GM12878 (cell line): ENCODE measurements around the gene PLOD2. TPM values are rescaled to one million over a fixed set of nuclear protein-coding genes. Genes with fewer than 3 reads are reported as not detected.

ENCODE experiments used
- BMI1 ChIP-seq: fragments of 450-650 bp; IDR thresholded peaks from 2 replicates; pipeline ENCODE4 v1.6.1; 2016; ENCODE audit warnings: mild to moderate bottlenecking, moderate library complexity, borderline replicate concordance
- EP300 ChIP-seq, 2 experiments: fragments of 150-350 bp in 1 of 2; IDR thresholded peaks; 2 replicates each; pipeline ENCODE4 v1.6.1; 2011 to 2012; ENCODE audit warnings: low read depth in 2 of 2, low read length in 2 of 2, borderline replicate concordance in 1 of 2, improper control_type of control experiment in 1 of 2, inconsistent platforms in 1 of 2; ENCODE audit not compliant: control insufficient read depth in 1 of 2
- PAX5 ChIP-seq: IDR thresholded peaks from 2 replicates; pipeline ENCODE4 v1.6.1; 2011; ENCODE audit warnings: low read depth, low read length, borderline replicate concordance
- SRF ChIP-seq, 2 experiments: IDR thresholded peaks; 2 replicates each; pipeline ENCODE4 v1.6.1; 2011; ENCODE audit warnings: low read depth in 2 of 2, low read length in 2 of 2, mild to moderate bottlenecking in 1 of 2, moderate library complexity in 1 of 2
- WRNIP1 ChIP-seq: IDR thresholded peaks from 2 replicates; pipeline ENCODE4 v1.6.1; 2011; ENCODE audit warnings: low read depth, low read length, improper control_type of control experiment, borderline replicate concordance
- ZBED1 ChIP-seq: IDR thresholded peaks from 2 replicates; pipeline ENCODE4 v1.6.1; 2016; ENCODE audit warnings: borderline replicate concordance
- polyA plus RNA-seq, 11 experiments: library from polyadenylated mRNA; depleted of rRNA in 4 of 11; unstranded in 6 of 11; stranded (reverse) in 5 of 11; fragments of >200 nt; fragmentation: Nextera tagmentation in 4 of 11; fragmentation: Illumina TruSeq in 1 of 11; extraction: Ambion mirVana in 4 of 11; extraction: Trizol in 1 of 11; gene quantifications; 1 replicate in 1 of 11; 2 replicates in 10 of 11; pipeline versions ENCODE4 v1.2.1 to v1.2.3, GENCODE V29; 2011 to 2016; ENCODE audit warnings: inconsistent platforms in 2 of 11, missing spikeins in 2 of 11, low read depth in 1 of 11
- total RNA-seq, 4 experiments: library from RNA; depleted of rRNA in 3 of 4; stranded (reverse); fragments of >200 nt in 3 of 4; fragmentation: Illumina TruSeq in 1 of 4; extraction: Trizol in 1 of 4; gene quantifications; 2 replicates each; pipeline versions ENCODE4 v1.2.1 to v1.2.3, GENCODE V29; 2013 to 2021
- TF ChIP-seq, protein P1 (sequence below): fragments of 450-650 bp; formaldehyde crosslinking; IDR thresholded peaks from 2 replicates; pipeline ENCODE4 v1.5.0; 2022; ENCODE audit warnings: mild to moderate bottlenecking, missing genetic modification characterization
- TF ChIP-seq, protein P2 (sequence below): fragments of 450-650 bp; IDR thresholded peaks from 2 replicates; pipeline ENCODE4 v1.6.1; 2017; ENCODE audit warnings: mild to moderate bottlenecking, moderate library complexity
- TF ChIP-seq, protein P3 (sequence below): fragments of 450-650 bp; IDR thresholded peaks from 2 replicates; pipeline ENCODE4 v1.6.1; 2017; ENCODE audit warnings: borderline replicate concordance

PLOD2 gene
- total and polyA plus RNA-seq, 10 of the 15 experiments (the other 5 are each of a cell fraction or from before 2014, with no cell fraction given) = 0.03 to 0.56 (median 0.33) TPM; not detected in 4

DNA sequence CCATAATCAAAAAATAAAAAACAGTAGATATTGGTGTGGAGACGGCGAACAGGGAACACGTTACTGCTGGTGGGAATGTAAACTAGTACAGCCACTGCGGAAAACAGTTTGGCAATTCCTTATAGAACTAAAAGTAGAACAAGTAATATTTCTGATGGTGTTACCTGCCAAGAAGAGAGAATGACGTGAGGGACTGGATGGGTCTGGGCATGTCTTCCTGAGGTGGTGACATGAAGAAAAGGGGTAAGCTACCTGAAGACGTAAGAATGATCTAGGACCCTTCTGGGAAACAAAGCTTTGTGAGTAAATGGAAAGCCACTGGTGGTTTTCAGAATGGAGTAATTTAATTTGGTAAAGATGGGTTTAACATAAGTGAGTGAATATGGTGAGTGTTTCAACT is 19.4 kb upstream of the PLOD2 start (continued):
- TF ChIP-seq, protein P1, sequence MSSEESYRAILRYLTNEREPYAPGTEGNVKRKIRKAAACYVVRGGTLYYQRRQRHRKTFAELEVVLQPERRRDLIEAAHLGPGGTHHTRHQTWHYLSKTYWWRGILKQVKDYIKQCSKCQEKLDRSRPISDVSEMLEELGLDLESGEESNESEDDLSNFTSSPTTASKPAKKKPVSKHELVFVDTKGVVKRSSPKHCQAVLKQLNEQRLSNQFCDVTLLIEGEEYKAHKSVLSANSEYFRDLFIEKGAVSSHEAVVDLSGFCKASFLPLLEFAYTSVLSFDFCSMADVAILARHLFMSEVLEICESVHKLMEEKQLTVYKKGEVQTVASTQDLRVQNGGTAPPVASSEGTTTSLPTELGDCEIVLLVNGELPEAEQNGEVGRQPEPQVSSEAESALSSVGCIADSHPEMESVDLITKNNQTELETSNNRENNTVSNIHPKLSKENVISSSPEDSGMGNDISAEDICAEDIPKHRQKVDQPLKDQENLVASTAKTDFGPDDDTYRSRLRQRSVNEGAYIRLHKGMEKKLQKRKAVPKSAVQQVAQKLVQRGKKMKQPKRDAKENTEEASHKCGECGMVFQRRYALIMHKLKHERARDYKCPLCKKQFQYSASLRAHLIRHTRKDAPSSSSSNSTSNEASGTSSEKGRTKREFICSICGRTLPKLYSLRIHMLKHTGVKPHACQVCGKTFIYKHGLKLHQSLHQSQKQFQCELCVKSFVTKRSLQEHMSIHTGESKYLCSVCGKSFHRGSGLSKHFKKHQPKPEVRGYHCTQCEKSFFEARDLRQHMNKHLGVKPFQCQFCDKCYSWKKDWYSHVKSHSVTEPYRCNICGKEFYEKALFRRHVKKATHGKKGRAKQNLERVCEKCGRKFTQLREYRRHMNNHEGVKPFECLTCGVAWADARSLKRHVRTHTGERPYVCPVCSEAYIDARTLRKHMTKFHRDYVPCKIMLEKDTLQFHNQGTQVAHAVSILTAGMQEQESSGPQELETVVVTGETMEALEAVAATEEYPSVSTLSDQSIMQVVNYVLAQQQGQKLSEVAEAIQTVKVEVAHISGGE (CRISPR knock-in tag) = no peak
- TF ChIP-seq WRNIP1 (no peak), ZBED1 (no peak), SRF (IDR thresholded peaks at IDR 0.05; ENCODE audit: low read depth in 2 of 2, low read length in 2 of 2) (no peak), PAX5 (no peak), EP300 (IDR thresholded peaks at IDR 0.05; ENCODE audit: borderline replicate concordance in 1 of 2, control insufficient read depth in 1 of 2, low read depth in 2 of 2, low read length in 2 of 2) (no peak), BMI1 (no peak)
- TF ChIP-seq, protein P2, sequence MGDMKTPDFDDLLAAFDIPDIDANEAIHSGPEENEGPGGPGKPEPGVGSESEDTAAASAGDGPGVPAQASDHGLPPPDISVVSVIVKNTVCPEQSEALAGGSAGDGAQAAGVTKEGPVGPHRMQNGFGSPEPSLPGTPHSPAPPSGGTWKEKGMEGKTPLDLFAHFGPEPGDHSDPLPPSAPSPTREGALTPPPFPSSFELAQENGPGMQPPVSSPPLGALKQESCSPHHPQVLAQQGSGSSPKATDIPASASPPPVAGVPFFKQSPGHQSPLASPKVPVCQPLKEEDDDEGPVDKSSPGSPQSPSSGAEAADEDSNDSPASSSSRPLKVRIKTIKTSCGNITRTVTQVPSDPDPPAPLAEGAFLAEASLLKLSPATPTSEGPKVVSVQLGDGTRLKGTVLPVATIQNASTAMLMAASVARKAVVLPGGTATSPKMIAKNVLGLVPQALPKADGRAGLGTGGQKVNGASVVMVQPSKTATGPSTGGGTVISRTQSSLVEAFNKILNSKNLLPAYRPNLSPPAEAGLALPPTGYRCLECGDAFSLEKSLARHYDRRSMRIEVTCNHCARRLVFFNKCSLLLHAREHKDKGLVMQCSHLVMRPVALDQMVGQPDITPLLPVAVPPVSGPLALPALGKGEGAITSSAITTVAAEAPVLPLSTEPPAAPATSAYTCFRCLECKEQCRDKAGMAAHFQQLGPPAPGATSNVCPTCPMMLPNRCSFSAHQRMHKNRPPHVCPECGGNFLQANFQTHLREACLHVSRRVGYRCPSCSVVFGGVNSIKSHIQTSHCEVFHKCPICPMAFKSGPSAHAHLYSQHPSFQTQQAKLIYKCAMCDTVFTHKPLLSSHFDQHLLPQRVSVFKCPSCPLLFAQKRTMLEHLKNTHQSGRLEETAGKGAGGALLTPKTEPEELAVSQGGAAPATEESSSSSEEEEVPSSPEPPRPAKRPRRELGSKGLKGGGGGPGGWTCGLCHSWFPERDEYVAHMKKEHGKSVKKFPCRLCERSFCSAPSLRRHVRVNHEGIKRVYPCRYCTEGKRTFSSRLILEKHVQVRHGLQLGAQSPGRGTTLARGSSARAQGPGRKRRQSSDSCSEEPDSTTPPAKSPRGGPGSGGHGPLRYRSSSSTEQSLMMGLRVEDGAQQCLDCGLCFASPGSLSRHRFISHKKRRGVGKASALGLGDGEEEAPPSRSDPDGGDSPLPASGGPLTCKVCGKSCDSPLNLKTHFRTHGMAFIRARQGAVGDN = no peak
- TF ChIP-seq, protein P3, sequence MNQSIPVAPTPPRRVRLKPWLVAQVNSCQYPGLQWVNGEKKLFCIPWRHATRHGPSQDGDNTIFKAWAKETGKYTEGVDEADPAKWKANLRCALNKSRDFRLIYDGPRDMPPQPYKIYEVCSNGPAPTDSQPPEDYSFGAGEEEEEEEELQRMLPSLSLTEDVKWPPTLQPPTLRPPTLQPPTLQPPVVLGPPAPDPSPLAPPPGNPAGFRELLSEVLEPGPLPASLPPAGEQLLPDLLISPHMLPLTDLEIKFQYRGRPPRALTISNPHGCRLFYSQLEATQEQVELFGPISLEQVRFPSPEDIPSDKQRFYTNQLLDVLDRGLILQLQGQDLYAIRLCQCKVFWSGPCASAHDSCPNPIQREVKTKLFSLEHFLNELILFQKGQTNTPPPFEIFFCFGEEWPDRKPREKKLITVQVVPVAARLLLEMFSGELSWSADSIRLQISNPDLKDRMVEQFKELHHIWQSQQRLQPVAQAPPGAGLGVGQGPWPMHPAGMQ = no peak
